ENCODE results near the gene SULT2A1.
"Not testable (repeated sequence)": the region's sequence is repeated elsewhere in the genome, so short reads cannot be mapped to it uniquely, and the experiment has no call there.

GRCh38 chr19:47909350-47909749, 23.2 kb upstream of the SULT2A1 start:
- TF ChIP-seq, protein P1, sequence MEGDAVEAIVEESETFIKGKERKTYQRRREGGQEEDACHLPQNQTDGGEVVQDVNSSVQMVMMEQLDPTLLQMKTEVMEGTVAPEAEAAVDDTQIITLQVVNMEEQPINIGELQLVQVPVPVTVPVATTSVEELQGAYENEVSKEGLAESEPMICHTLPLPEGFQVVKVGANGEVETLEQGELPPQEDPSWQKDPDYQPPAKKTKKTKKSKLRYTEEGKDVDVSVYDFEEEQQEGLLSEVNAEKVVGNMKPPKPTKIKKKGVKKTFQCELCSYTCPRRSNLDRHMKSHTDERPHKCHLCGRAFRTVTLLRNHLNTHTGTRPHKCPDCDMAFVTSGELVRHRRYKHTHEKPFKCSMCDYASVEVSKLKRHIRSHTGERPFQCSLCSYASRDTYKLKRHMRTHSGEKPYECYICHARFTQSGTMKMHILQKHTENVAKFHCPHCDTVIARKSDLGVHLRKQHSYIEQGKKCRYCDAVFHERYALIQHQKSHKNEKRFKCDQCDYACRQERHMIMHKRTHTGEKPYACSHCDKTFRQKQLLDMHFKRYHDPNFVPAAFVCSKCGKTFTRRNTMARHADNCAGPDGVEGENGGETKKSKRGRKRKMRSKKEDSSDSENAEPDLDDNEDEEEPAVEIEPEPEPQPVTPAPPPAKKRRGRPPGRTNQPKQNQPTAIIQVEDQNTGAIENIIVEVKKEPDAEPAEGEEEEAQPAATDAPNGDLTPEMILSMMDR (conservative IDR thresholded peaks at IDR 0.05; ENCODE audit: low read length): not testable (repeated sequence)
- TF ChIP-seq EZH2phosphoT487 (IDR thresholded peaks at IDR 0.05; ENCODE audit: borderline replicate concordance, low read depth, low read length): not testable (repeated sequence)
